CD4-positive, alpha-beta T cell treated with Interleukin-17A for 4 hours (primary cell): ENCODE data around the gene ADK.
"Not testable (repeated sequence)": the region's sequence is repeated elsewhere in the genome, so short reads cannot be mapped to it uniquely, and the experiment has no call there.

ENCODE experiments used
- DNase-seq: peaks from one replicate; pipeline ENCODE4 v3.0.0-alpha.2; 2020; ENCODE audit warnings: mixed read lengths

ADK gene

GRCh38 chr10:74188617-74189016, 37.6 kb downstream of the ADK start:
- DNase-seq, result not testable (repeated sequence)

- DNase-seq, result peak; percentile 52
Measured at GRCh38 chr10:74189999-74190421, 39.0 kb downstream of the ADK start.

GRCh38 chr10:74190494-74190893, 39.5 kb downstream of the ADK start:
- no peak for DNase-seq

GRCh38 chr10:74194545-74194944, 43.5 kb downstream of the ADK start:
- no peak for DNase-seq

- DNase-seq, result no peak
Measured at GRCh38 chr10:74194999-74195398, 44.0 kb downstream of the ADK start.

- DNase-seq, result no peak
Measured at GRCh38 chr10:74199315-74199714, 48.3 kb downstream of the ADK start.

GRCh38 chr10:74202356-74202755, 51.3 kb downstream of the ADK start:
- no peak for DNase-seq

- no peak for DNase-seq
Measured at GRCh38 chr10:74206746-74207145, 55.7 kb downstream of the ADK start.

- DNase-seq, result no peak
Measured at GRCh38 chr10:74207691-74208480, 56.9 kb downstream of the ADK start.

GRCh38 chr10:74208997-74209396, 58.0 kb downstream of the ADK start:
- DNase-seq, result no peak

- DNase-seq, result no peak
Measured at GRCh38 chr10:74213019-74213418, 62.0 kb downstream of the ADK start.

GRCh38 chr10:74213571-74214162, 62.6 kb downstream of the ADK start:
- peak; percentile 70 for DNase-seq

GRCh38 chr10:74217110-74217509, 66.1 kb downstream of the ADK start:
- DNase-seq, result not testable (repeated sequence)

GRCh38 chr10:74222467-74222866, 71.4 kb downstream of the ADK start:
- not testable (repeated sequence) for DNase-seq

GRCh38 chr10:74223755-74224529, 72.9 kb downstream of the ADK start:
- no peak for DNase-seq

GRCh38 chr10:74227697-74228424, 76.8 kb downstream of the ADK start:
- DNase-seq, result peak; percentile 43

GRCh38 chr10:74231375-74231774, 80.4 kb downstream of the ADK start:
- DNase-seq, result peak; percentile 12

- no peak for DNase-seq
Measured at GRCh38 chr10:74233281-74233680, 82.3 kb downstream of the ADK start.

GRCh38 chr10:74234569-74234968, 83.5 kb downstream of the ADK start:
- no peak for DNase-seq

GRCh38 chr10:74238031-74238431, 87.0 kb downstream of the ADK start:
- DNase-seq, result no peak

GRCh38 chr10:74238516-74238915, 87.5 kb downstream of the ADK start:
- DNase-seq, result no peak

GRCh38 chr10:74243067-74243466, 92.0 kb downstream of the ADK start:
- no peak for DNase-seq

GRCh38 chr10:74244097-74244685, 93.2 kb downstream of the ADK start:
- DNase-seq, result peak; percentile 46
